Thyroid gland (tissue), 4 donors: ENCODE measurements around the gene RALY. TPM values are rescaled to one million over a fixed set of nuclear protein-coding genes. Genes with fewer than 3 reads are reported as not detected.

Experiments
- DNase-seq, 2 donors: peaks; one replicate each; pipeline ENCODE4 v3.0.0-alpha.2; 2019
- H3K27ac ChIP-seq, 3 donors: fragments of 200-600 bp; sonication (generic); 1 replicate in 2 of 3; 2 replicates in 1 of 3; pipeline ENCODE4 v1.5.1; 2016 to 2019; ENCODE audit warnings: mild to moderate bottlenecking in 1 of 3, moderate library complexity in 1 of 3
- H3K27me3 ChIP-seq: fragments of 200-600 bp; sonication (generic); one replicate; pipeline ENCODE4 v1.5.1; 2019
- H3K36me3 ChIP-seq, 2 donors: fragments of 200-600 bp; sonication (generic); one replicate each; pipeline ENCODE4 v1.5.1; 2016 to 2019
- H3K4me1 ChIP-seq, 2 donors: fragments of 200-600 bp; sonication (generic); one replicate each; pipeline ENCODE4 v1.5.1; 2017 to 2019
- H3K4me3 ChIP-seq, 3 donors: fragments of 200-600 bp; sonication (generic); replicated peaks in 1 of 3; 1 replicate in 2 of 3; 2 replicates in 1 of 3; pipeline ENCODE4 v1.5.1; 2016; ENCODE audit warnings: mild to moderate bottlenecking in 1 of 3
- H3K9me3 ChIP-seq: fragments of 200-600 bp; sonication (generic); one replicate; pipeline ENCODE4 v1.5.1; 2017
- CTCF ChIP-seq, 6 experiments: fragments of 200-600 bp in 3 of 6; fragments of 450-650 bp in 3 of 6; sonication (generic) in 3 of 6; IDR thresholded peaks; one replicate each; pipeline ENCODE4 v1.5.1; 2016 to 2019; ENCODE audit warnings: antibody characterized with exemption in 6 of 6, mild to moderate bottlenecking in 2 of 6, inconsistent platforms in 1 of 6, moderate library complexity in 1 of 6
- POLR2A ChIP-seq, 2 donors: fragments of 450-650 bp; IDR thresholded peaks; one replicate each; pipeline ENCODE4 v1.6.1; 2017; ENCODE audit warnings: antibody characterized with exemption in 2 of 2, mild to moderate bottlenecking in 2 of 2, moderate library complexity in 1 of 2
- WGBS, 2 donors: methylation state at CpG; one replicate each; pipeline ENCODE4 v1.1.5; 2017; 5-methylcytosine and 5-hydroxymethylcytosine counted together
- intact Hi-C: fragments of 100-400 bp; cut with DNase I; formaldehyde crosslinking; loops from one replicate; pipeline ENCODE4 v1.15.1; 2023
- total RNA-seq, 4 donors: library from RNA; depleted of rRNA; stranded (reverse); fragments of >200 nt; gene quantifications; one replicate each; pipeline ENCODE4 v1.2.3, GENCODE V29; 2016

The RALY gene
- total RNA-seq, 4 donors from 2014 or later, result 124 to 208 (median 151) TPM

GRCh38 chr20:33967126-33967525, 26.6 kb upstream of the RALY start:
- DNase-seq, result no peak
- no peaks in the 10 kb centered on the region for H3K36me3 ChIP-seq
- no peak overlapping the region for H3K4me3 ChIP-seq
- H3K27me3 ChIP-seq, result no peaks in the 10 kb centered on the region
- no peak overlapping the region for H3K27ac ChIP-seq
- no peak for TF ChIP-seq POLR2A (IDR thresholded peaks at IDR 0.05)
- no peak for TF ChIP-seq CTCF (IDR thresholded peaks at IDR 0.05)
- no peaks in the 10 kb centered on the region for H3K4me1 ChIP-seq
- 93 to 96% methylated on average over 8 of the region's 8 CpGs for WGBS, 2 donors
- intact Hi-C loops, result no loop called here
- H3K9me3 ChIP-seq, result no peaks in the 10 kb centered on the region

GRCh38 chr20:33969563-33969962, 24.1 kb upstream of the RALY start:
- intact Hi-C loops, result no loop called here
- Histone ChIP-seq H3K27ac (no peak overlapping the region), H3K4me1 (no peaks in the 10 kb centered on the region), H3K4me3 (no peak overlapping the region), H3K36me3 (no peaks in the 10 kb centered on the region), H3K27me3 (no peaks in the 10 kb centered on the region), H3K9me3 (no peaks in the 10 kb centered on the region)
- TF ChIP-seq CTCF (IDR thresholded peaks at IDR 0.05), result no peak
- TF ChIP-seq POLR2A (IDR thresholded peaks at IDR 0.05), result no peak
- no peak for DNase-seq
- 70 to 85% methylated on average over 4 of the region's 4 CpGs for WGBS, 2 donors

GRCh38 chr20:33970229-33970628, 23.5 kb upstream of the RALY start:
- Histone ChIP-seq H3K27ac (no peak overlapping the region), H3K9me3 (no peaks in the 10 kb centered on the region), H3K36me3 (no peaks in the 10 kb centered on the region), H3K4me3 (no peak overlapping the region), H3K4me1 (no peaks in the 10 kb centered on the region), H3K27me3 (no peaks in the 10 kb centered on the region)
- intact Hi-C loops, result no loop called here
- no peak for DNase-seq
- 80 to 84% methylated on average over 2 of the region's 2 CpGs for WGBS, 2 donors
- TF ChIP-seq POLR2A (IDR thresholded peaks at IDR 0.05), result no peak
- no peak for TF ChIP-seq CTCF (IDR thresholded peaks at IDR 0.05)

GRCh38 chr20:33971147-33971975, 22.4 kb upstream of the RALY start:
- Histone ChIP-seq H3K36me3 (no peaks in the 10 kb centered on the region), H3K27ac (no peak overlapping the region), H3K27me3 (no peaks in the 10 kb centered on the region), H3K9me3 (no peaks in the 10 kb centered on the region), H3K4me3 (no peak overlapping the region), H3K4me1 (no peaks in the 10 kb centered on the region)
- no peak for DNase-seq
- intact Hi-C loops, result no loop called here
- TF ChIP-seq POLR2A (IDR thresholded peaks at IDR 0.05) (no peak), CTCF (IDR thresholded peaks at IDR 0.05) (no peak)
- 75 to 79% methylated on average over 6 of the region's 6 CpGs for WGBS, 2 donors

- no peak for DNase-seq
- Histone ChIP-seq H3K9me3 (no peaks in the 10 kb centered on the region), H3K4me1 (no peaks in the 10 kb centered on the region), H3K36me3 (no peaks in the 10 kb centered on the region), H3K27ac (no peak overlapping the region), H3K27me3 (no peaks in the 10 kb centered on the region), H3K4me3 (no peak overlapping the region)
- TF ChIP-seq CTCF (IDR thresholded peaks at IDR 0.05) (no peak), POLR2A (IDR thresholded peaks at IDR 0.05) (no peak)
- intact Hi-C loops, result no loop called here
These were observed 16.8 kb upstream of the RALY start for GRCh38 chr20:33976959-33977358.
